Activated naive CD4-positive, alpha-beta T cell treated with Interleukin-2 at 50 U/mL for 16 hours (primary cell): ENCODE data around the gene UTF1.

Source experiments
- DNase-seq: peaks from one replicate; pipeline ENCODE4 v3.0.0-alpha.2; 2020

UTF1 gene

GRCh38 chr10:133196936-133197758 is 32.9 kb upstream of the UTF1 start:
- DNase-seq: no peak

GRCh38 chr10:133197786-133198185 is 32.2 kb upstream of the UTF1 start:
- no peak for DNase-seq

DNA sequence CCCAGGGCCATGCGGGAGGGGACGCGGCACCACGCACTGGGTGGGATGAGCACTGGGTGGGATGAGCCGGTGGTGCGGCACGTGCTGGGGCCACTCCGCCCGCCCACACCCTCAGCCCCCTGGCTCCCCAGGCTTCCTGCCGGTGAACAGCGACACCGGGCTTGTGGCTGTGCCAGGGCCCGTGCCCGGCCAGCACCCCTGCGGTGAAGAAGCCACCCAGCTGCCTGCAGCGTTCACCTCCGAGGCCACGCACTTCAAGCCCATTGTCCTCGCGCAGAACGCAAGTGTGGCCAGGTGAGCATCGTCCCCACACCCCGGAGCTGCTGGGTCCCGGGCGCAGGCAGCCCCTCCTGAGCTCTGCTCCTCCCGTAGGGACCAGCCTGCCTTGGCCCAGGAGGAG is 31.8 kb upstream of the UTF1 start:
- no peak for DNase-seq

GRCh38 chr10:133198621-133199487 is 31.2 kb upstream of the UTF1 start:
- DNase-seq: no peak

DNA sequence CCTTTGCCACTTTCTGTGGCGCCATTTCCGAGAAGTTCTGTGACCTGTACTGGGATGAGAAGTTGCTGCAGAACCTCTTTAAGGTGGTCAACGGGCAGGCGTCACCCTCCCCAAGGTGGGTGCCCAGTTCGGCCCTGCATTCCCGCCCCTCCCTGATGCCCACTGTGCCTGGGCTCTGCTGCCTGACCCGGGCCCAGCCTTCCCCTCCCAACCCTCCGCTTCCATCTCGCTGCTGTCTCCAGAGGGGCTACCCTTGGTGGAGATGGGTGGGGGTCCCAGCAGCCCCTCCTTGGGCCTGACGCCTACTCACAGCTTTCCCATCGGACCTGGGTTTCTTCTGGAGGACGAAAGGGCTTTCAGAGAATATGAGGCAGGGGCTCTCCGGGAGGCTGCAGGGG is 30.5 kb upstream of the UTF1 start:
- DNase-seq: no peak

DNA sequence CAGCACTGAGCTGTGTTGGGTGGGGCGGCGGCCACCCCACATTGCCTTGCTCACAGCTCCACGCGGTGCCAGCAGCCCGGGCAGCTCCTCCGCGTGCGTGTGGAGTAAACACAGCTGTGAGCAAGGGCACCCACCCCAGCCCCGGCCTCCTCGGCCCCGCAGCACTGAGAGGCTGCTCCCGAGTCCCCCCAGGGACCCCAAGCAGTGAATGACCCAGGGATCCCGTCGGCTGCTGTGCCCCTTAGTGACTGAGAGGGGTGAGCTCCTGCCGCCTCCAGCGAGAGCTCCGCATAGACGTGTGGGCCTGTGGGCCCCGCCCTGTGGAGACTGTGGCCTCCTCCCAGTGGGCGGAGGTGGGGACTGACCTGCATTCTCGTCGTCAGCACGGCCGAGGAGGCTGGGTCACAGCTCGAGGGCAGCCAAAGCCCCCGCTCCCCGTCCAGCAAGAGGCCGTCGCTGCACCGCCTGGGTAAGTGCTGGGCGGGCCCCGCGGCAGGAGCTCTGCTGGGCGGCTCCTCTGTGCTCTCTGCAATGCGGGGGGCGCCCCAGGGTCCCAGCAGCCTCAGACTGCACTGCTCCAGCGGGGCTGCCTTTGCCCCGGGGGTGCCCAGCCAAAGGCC is 29.9 kb upstream of the UTF1 start:
- DNase-seq: no peak

- DNase-seq: no peak
Measured at GRCh38 chr10:133200621-133201031, 29.4 kb upstream of the UTF1 start.

- DNase-seq: no peak
Measured at GRCh38 chr10:133201151-133201947, 28.7 kb upstream of the UTF1 start.

- no peak for DNase-seq
Measured at GRCh38 chr10:133201948-133202725, 27.9 kb upstream of the UTF1 start.

GRCh38 chr10:133202778-133203651 is 27.0 kb upstream of the UTF1 start:
- DNase-seq: no peak

- no peak for DNase-seq
Measured at GRCh38 chr10:133203652-133204195, 26.3 kb upstream of the UTF1 start.

DNA sequence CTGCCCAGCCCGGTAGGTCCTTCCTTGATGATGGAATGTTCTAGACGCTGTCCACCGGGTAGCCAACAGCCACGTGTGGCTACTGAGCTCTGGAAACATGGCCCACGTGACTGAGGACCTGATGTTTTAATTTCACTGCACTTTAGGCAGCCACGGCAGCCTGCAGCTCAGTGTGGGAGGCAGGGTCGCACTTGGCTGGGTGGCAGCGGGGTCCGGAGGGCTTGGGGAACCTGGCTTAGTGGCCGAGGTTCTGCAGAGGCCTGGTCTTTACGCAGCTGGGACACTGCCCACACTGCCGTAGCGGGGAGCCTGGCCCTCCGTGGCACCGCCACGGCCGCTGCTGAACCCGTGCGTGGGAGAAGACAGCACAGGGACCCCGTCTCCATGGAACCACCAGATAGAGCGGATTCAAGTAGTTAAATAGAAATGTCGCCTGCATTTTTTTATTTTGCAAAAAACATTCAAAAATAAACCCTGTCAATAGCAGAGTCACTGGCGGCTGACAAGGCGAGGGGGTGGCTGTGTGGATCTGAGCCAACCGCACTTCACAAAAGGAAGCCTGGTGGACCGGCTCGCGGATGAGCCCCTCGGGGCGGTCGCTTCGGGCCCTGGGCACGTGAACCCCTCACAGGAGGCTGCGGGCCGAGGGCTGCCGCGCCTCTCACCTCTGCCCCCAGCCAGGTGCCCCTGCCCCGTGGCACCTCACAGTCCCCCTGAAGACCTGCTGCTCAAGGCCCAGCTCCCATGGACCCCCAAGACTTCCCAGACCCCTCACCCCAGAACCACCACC is 25.6 kb upstream of the UTF1 start:
- DNase-seq: no peak

DNA sequence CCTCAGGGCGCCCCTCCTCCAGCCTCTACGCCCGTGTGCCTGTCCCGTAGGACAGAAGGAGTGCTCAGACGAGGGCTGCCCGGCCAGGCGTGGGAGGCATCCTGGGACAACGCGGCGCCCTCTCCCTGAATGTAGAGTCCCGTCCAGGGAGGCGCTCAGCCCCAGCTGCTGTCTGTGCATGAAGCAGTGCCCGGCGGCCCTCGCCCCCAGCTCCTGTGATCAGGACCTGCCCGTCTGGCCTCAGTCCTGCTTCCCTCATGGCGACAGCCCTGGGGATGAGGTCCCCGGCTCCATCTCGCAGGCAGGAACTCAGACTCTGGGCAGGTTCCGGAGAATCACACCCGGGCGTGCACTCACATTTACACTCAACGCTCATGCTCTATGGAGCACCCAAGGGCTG is 24.9 kb upstream of the UTF1 start:
- DNase-seq: no peak

- DNase-seq: no peak
Measured at GRCh38 chr10:133206356-133207040, 23.5 kb upstream of the UTF1 start.

- no peak for DNase-seq
Measured at GRCh38 chr10:133207041-133207600, 22.9 kb upstream of the UTF1 start.

GRCh38 chr10:133207627-133208026 is 22.4 kb upstream of the UTF1 start:
- no peak for DNase-seq

DNA sequence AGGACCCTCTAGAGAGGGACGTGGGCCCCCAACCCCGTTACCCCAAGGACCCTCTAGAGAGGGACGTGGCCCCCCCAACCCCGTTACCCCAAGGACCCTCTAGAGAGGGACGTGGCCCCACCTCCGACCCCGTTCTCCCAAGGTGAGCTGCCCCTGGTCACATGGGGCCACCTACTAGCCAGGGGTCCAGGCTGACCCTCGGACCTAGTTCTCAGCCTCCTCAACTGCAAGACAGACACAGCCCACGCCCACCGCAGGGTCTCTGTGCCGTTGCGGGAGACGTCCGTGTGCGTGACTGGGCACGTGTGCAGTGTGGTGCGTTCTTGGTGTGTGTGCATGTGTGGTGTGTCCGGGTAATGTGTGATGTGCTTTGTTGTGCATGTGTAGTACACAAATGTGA is 21.6 kb upstream of the UTF1 start:
- no peak for DNase-seq

DNA sequence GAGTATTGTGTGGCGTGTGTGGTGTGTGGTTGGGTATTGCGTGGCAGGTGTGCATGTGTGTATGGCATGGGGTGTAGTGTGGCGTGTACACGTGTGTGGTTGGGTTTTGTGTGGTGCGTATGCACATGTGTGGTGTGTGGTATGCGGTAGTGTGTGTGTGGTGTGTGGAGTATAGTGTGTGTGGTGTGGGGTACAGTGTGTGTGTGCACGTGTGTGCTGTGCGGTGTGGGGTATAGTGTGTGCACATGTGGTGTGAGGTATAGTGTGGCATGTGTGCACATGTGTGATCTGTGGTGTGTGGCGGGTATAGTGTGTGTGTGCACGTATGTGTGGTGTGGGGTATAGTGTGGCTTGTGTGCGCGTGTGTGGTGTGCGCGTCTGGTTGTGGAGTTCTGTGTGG is 20.9 kb upstream of the UTF1 start:
- no peak for DNase-seq

- DNase-seq: no peak
Measured at GRCh38 chr10:133209641-133210040, 20.4 kb upstream of the UTF1 start.
